ENCODE results near the gene CLIP2.

The CLIP2 gene

GRCh38 chr7:74269757-74270277, 19.4 kb upstream of the CLIP2 start (continued):
- peak; percentile 25; the same call in 1 of the 2 replicates for TF ChIP-seq KLF1 (tag by site-specific recombination; IDR thresholded peaks at IDR 0.05)
- no peak for TF ChIP-seq ZNF488 (tag by site-specific recombination; IDR thresholded peaks at IDR 0.05)
- TF ChIP-seq SP2 (tag by site-specific recombination; IDR thresholded peaks at IDR 0.05) = peak; percentile 72
- TF ChIP-seq GLI4 (tag by site-specific recombination; IDR thresholded peaks at IDR 0.05) = no peak
- no peak for TF ChIP-seq ATF2 (tag by site-specific recombination; IDR thresholded peaks at IDR 0.05; ENCODE audit: low read depth)
- no peak for TF ChIP-seq ZNF518A (tag by site-specific recombination; conservative IDR thresholded peaks at IDR 0.05; ENCODE audit: low read depth)
- TF ChIP-seq ZEB2 (tag by site-specific recombination; IDR thresholded peaks at IDR 0.05) = peak; percentile 52; the same call in 1 of the 2 replicates
- TF ChIP-seq ZBTB6 (tag by site-specific recombination; IDR thresholded peaks at IDR 0.05) = no peak
- TF ChIP-seq OVOL3 (tag by site-specific recombination; IDR thresholded peaks at IDR 0.05) = no peak
- no peak for TF ChIP-seq ZNF280C (tag by site-specific recombination; IDR thresholded peaks at IDR 0.05)
- TF ChIP-seq ZNF629 (tag by site-specific recombination; IDR thresholded peaks at IDR 0.05) = no peak
- TF ChIP-seq ZXDB (tag by site-specific recombination; IDR thresholded peaks at IDR 0.05) = peak; percentile 76
- TF ChIP-seq ZNF350 (tag by site-specific recombination; IDR thresholded peaks at IDR 0.05) = no peak
- no peak for TF ChIP-seq ZNF214 (tag by site-specific recombination; IDR thresholded peaks at IDR 0.05; ENCODE audit: borderline replicate concordance)
- no peak for TF ChIP-seq ZNF426 (tag by site-specific recombination; IDR thresholded peaks at IDR 0.05)
- TF ChIP-seq GLI2 (tag by site-specific recombination; IDR thresholded peaks at IDR 0.05; ENCODE audit: borderline replicate concordance, low read depth) = no peak
- TF ChIP-seq HOXC10 (CRISPR knock-in tag; IDR thresholded peaks at IDR 0.05) = no peak

All from HEK293 (cell line).